K562 (cell line): ENCODE results near the gene FAM53B. TPM values are rescaled to one million over a fixed set of nuclear protein-coding genes. Genes with fewer than 3 reads are reported as not detected.
A peak's percentile ranks its signal among the peaks of the same experiment; 100 is the strongest.

Source experiments
- ATF1 ChIP-seq, 2 experiments: fragments of 450-650 bp in 1 of 2; IDR thresholded peaks; 2 replicates each; pipeline ENCODE4 v1.6.1; 2016; ENCODE audit warnings: missing compliant biosample characterization in 1 of 2, missing genetic modification characterization in 1 of 2
- E2F5 ChIP-seq: sonication (generic); formaldehyde crosslinking; IDR thresholded peaks from 2 replicates; pipeline ENCODE4 v1.8.0; 2022; ENCODE audit warnings: mild to moderate bottlenecking, missing genetic modification reagents
- HDAC1 ChIP-seq, 2 experiments: fragments of 450-650 bp; IDR thresholded peaks; 2 replicates each; pipeline ENCODE4 v1.6.1; 2016 to 2017; ENCODE audit warnings: inconsistent platforms in 1 of 2, mild to moderate bottlenecking in 1 of 2, moderate library complexity in 1 of 2
- HMGN3 ChIP-seq: IDR thresholded peaks from 2 replicates; pipeline ENCODE4 v1.6.1; 2011; ENCODE audit warnings: borderline replicate concordance, low read depth, mild to moderate bottlenecking, mixed read lengths, low read length; ENCODE audit not compliant: insufficient read length; ENCODE audit errors: extremely low read depth
- MYBL2 ChIP-seq, 2 experiments: fragments of 450-650 bp in 1 of 2; sonication (generic) in 1 of 2; formaldehyde crosslinking in 1 of 2; IDR thresholded peaks; 2 replicates each; pipeline versions ENCODE4 v1.6.1 to v1.8.1; 2017 to 2022; ENCODE audit warnings: borderline replicate concordance in 1 of 2, inconsistent platforms in 1 of 2, low read depth in 1 of 2, mild to moderate bottlenecking in 1 of 2, missing genetic modification reagents in 1 of 2, moderate library complexity in 1 of 2
- NR2C2 ChIP-seq, 2 experiments: fragments of 200-800 bp in 1 of 2; sonication (Bioruptor generic) in 1 of 2; sonication (generic) in 1 of 2; formaldehyde crosslinking in 1 of 2; IDR thresholded peaks; 2 replicates each; pipeline versions ENCODE4 v1.6.1 to v1.8.0; 2016 to 2022; ENCODE audit warnings: mild to moderate bottlenecking in 1 of 2, missing compliant biosample characterization in 1 of 2, missing genetic modification characterization in 1 of 2, missing genetic modification reagents in 1 of 2
- POLR2G ChIP-seq: fragments of 200-400 bp; formaldehyde crosslinking; IDR thresholded peaks from 2 replicates; pipeline ENCODE4 v1.6.1; 2017; ENCODE audit warnings: low read depth, mild to moderate bottlenecking, antibody characterized with exemption, low read length, moderate library complexity
- SETDB1 ChIP-seq: IDR thresholded peaks from one replicate; pipeline ENCODE4 v1.6.1; 2012; ENCODE audit warnings: low read length, control low read depth, inconsistent platforms
- TAF7 ChIP-seq: fragments of 450-650 bp; IDR thresholded peaks from 2 replicates; pipeline ENCODE4 v1.6.1; 2016; ENCODE audit warnings: missing genetic modification characterization, missing compliant biosample characterization
- TFE3 ChIP-seq: fragments of 450-650 bp; formaldehyde crosslinking; IDR thresholded peaks from 2 replicates; pipeline ENCODE4 v1.4.0; 2020; ENCODE audit warnings: mild to moderate bottlenecking, mixed read lengths
- U2AF1 ChIP-seq: fragments of 200-400 bp; formaldehyde crosslinking; optimal IDR thresholded peaks from 2 replicates; pipeline ENCODE3; 2017; ENCODE audit warnings: mild to moderate bottlenecking, low read depth, low read length, moderate library complexity
- ZBTB1 ChIP-seq: sonication (generic); formaldehyde crosslinking; IDR thresholded peaks from 2 replicates; pipeline ENCODE4 v1.8.1; 2023; ENCODE audit warnings: missing genetic modification reagents, low read depth, mild to moderate bottlenecking, borderline replicate concordance
- ZBTB40 ChIP-seq, 2 experiments: fragments of 450-650 bp in 1 of 2; sonication (generic) in 1 of 2; formaldehyde crosslinking in 1 of 2; IDR thresholded peaks; 2 replicates each; pipeline versions ENCODE4 v1.7.1 to v1.9.0; 2016 to 2022; ENCODE audit warnings: inconsistent platforms in 1 of 2, mild to moderate bottlenecking in 1 of 2, missing genetic modification reagents in 1 of 2
- polyA plus RNA-seq, 8 experiments: library from polyadenylated mRNA; depleted of rRNA in 4 of 8; stranded (reverse) in 5 of 8; unstranded in 3 of 8; fragments of >200 nt; fragmentation: Nextera tagmentation in 2 of 8; fragmentation: Illumina TruSeq in 1 of 8; extraction: Ambion mirVana in 2 of 8; extraction: Trizol in 1 of 8; gene quantifications; 2 replicates each; pipeline versions ENCODE4 v1.2.1 to v1.2.3, GENCODE V29; 2011 to 2014; ENCODE audit warnings: inconsistent platforms in 1 of 8, missing spikeins in 1 of 8
- total RNA-seq, 7 experiments: library from RNA; depleted of rRNA in 6 of 7; stranded (reverse); fragments of >200 nt in 6 of 7; fragmentation: Illumina TruSeq in 2 of 7; extraction: Trizol in 2 of 7; gene quantifications; 2 replicates each; pipeline versions ENCODE4 v1.2.1 to v1.2.3, GENCODE V29; 2011 to 2021; ENCODE audit warnings: low replicate concordance in 1 of 7

Gene FAM53B
- total and polyA plus RNA-seq, 9 of the 15 experiments (the other 6 are each of a cell fraction or from before 2014, with no cell fraction given) = 0.03 to 16.5 (median 5.0) TPM

GRCh38 chr10:124791547-124792348 lies 47.6 kb upstream of the FAM53B start, which contains the start of gene EEF1AKMT2 (continued):
- TF ChIP-seq ZBTB40 (IDR thresholded peaks at IDR 0.05) (no peak), ZBTB40 (CRISPR knock-in tag; IDR thresholded peaks at IDR 0.05) (no peak), E2F5 (CRISPR knock-in tag) (0 out of 2 replicates have a peak, but pooled peaks have one; percentile 29), MYBL2 (IDR thresholded peaks at IDR 0.05; ENCODE audit: low read depth) (peak; percentile 80), MYBL2 (CRISPR knock-in tag; IDR thresholded peaks at IDR 0.05; ENCODE audit: borderline replicate concordance) (no peak), TFE3 (CRISPR knock-in tag) (no peak), HMGN3 (peak; percentile 94), NR2C2 (CRISPR knock-in tag; IDR thresholded peaks at IDR 0.05) (0 out of 2 replicates have a peak, but pooled peaks have one; percentile 26), NR2C2 (tag; IDR thresholded peaks at IDR 0.05) (no peak), POLR2G (peak; percentile 99), ZBTB1 (peak; percentile 98), HDAC1 (IDR thresholded peaks at IDR 0.05) (0 out of 4 replicates have a peak, but pooled peaks of 1 of the 2 experiments have one; percentile 34), TAF7 (tag) (peak; percentile 75), SETDB1 (no peak), U2AF1 (peak; percentile 96), ATF1 (CRISPR knock-in tag; IDR thresholded peaks at IDR 0.05) (no peak), ATF1 (tag; IDR thresholded peaks at IDR 0.05) (peak; percentile 70)
